Measurements from ENCODE around the gene IQUB.

Gene IQUB

DNA sequence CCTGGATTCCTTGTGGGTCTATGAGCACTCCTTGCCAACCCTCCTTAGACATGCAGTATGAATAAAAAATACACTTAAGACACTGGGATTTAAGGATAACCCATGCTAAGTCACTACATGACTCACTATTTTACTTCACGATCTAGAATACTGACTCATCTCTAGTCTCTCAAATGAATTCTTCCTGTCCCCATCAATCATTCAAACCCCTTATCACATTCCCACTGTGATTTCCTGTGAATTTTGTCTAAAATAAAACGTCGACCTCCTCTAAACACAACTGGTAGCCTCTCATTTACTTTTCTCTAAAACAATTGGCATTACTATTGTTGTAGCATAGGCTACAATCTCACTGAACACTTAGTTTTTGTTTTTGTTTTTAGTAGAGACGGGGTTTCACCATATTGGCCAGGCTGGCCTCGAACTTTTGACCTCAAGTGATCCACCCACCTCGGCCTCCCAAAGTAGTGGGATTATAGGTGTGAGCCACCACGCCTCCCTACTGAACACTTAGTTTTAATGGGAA, 3.9 kb upstream of the IQUB start:
- Histone ChIP-seq H2AFZ (ENCODE audit: low read length) (no peak overlapping the region), H3K79me2 (ENCODE audit: insufficient read depth, low read length) (no peaks in the 10 kb centered on the region), H4K20me1 (ENCODE audit: insufficient read depth, low read length, poor library complexity, severe bottlenecking) (peaks cover 3% of the 10 kb centered on the region), H3K4me1 (ENCODE audit: insufficient read depth, low read length, poor library complexity, severe bottlenecking) (no peaks in the 10 kb centered on the region), H3K9me3 (ENCODE audit: insufficient read depth, low read depth, low read length) (no peaks in the 10 kb centered on the region), H3K9ac (ENCODE audit: low read depth, low read length, poor library complexity, severe bottlenecking) (no peak overlapping the region), H3K9me2 (replicated peaks; ENCODE audit: low read depth, low read length) (no peaks in the 10 kb centered on the region), H3F3A (ENCODE audit: low read depth) (no peaks in the 10 kb centered on the region), H3K36me3 (ENCODE audit: insufficient read depth, low read length) (peaks cover 5% of the 10 kb centered on the region; the same call in 1 of the 2 replicates), H3K27me3 (ENCODE audit: insufficient read depth, low read length, poor library complexity, severe bottlenecking) (no peaks in the 10 kb centered on the region), H3K4me2 (ENCODE audit: low read depth, low read length, poor library complexity, severe bottlenecking) (no peak overlapping the region), H3K4me3 (ENCODE audit: low read length, poor library complexity, severe bottlenecking) (no peak overlapping the region)
- TF ChIP-seq EZH2phosphoT487 (IDR thresholded peaks at IDR 0.05; ENCODE audit: borderline replicate concordance), result no peak
- TF ChIP-seq, protein P1, sequence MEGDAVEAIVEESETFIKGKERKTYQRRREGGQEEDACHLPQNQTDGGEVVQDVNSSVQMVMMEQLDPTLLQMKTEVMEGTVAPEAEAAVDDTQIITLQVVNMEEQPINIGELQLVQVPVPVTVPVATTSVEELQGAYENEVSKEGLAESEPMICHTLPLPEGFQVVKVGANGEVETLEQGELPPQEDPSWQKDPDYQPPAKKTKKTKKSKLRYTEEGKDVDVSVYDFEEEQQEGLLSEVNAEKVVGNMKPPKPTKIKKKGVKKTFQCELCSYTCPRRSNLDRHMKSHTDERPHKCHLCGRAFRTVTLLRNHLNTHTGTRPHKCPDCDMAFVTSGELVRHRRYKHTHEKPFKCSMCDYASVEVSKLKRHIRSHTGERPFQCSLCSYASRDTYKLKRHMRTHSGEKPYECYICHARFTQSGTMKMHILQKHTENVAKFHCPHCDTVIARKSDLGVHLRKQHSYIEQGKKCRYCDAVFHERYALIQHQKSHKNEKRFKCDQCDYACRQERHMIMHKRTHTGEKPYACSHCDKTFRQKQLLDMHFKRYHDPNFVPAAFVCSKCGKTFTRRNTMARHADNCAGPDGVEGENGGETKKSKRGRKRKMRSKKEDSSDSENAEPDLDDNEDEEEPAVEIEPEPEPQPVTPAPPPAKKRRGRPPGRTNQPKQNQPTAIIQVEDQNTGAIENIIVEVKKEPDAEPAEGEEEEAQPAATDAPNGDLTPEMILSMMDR (conservative IDR thresholded peaks at IDR 0.05; ENCODE audit: low read length), result no peak

DNA sequence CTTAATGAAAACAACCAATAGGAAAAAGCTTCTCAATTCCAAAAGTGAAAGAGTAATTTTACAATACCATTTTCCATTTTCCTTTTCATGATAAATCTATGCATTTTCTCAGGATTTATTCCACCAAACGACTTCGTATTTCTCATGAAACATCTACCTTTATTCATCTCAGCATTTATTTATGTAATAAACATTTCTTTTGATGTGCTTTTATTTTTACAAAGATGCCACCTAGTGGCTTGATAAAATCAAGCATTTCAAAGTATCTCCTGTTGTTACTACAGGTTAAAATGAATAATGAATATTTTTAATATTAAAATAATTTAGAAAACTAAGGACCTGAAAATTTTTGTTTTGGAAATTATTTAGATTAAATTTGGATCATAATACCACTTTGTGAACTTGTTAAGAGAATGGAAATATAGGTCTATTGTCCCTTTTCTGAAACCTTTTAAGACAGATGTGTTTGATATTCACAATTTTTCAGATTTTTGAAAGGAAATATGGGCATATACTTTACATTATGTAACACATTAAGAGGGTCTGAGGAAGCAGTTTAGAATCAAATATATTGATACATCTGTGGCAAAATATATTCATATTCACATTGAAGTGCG, 2.7 kb upstream of the IQUB start:
- Histone ChIP-seq H2AFZ (ENCODE audit: low read length) (no peak overlapping the region), H3K36me3 (ENCODE audit: insufficient read depth, low read length) (peaks cover 5% of the 10 kb centered on the region; the same call in 1 of the 2 replicates), H3K4me2 (ENCODE audit: low read depth, low read length, poor library complexity, severe bottlenecking) (no peak overlapping the region), H3K27me3 (ENCODE audit: insufficient read depth, low read length, poor library complexity, severe bottlenecking) (no peaks in the 10 kb centered on the region), H3K4me3 (ENCODE audit: low read length, poor library complexity, severe bottlenecking) (no peak overlapping the region), H3K4me1 (ENCODE audit: insufficient read depth, low read length, poor library complexity, severe bottlenecking) (no peaks in the 10 kb centered on the region), H4K20me1 (ENCODE audit: insufficient read depth, low read length, poor library complexity, severe bottlenecking) (peaks cover 3% of the 10 kb centered on the region), H3K79me2 (ENCODE audit: insufficient read depth, low read length) (no peaks in the 10 kb centered on the region), H3K9me2 (replicated peaks; ENCODE audit: low read depth, low read length) (no peaks in the 10 kb centered on the region), H3F3A (ENCODE audit: low read depth) (no peaks in the 10 kb centered on the region), H3K9ac (ENCODE audit: low read depth, low read length, poor library complexity, severe bottlenecking) (no peak overlapping the region), H3K9me3 (ENCODE audit: insufficient read depth, low read depth, low read length) (no peaks in the 10 kb centered on the region)
- TF ChIP-seq EZH2phosphoT487 (IDR thresholded peaks at IDR 0.05; ENCODE audit: borderline replicate concordance), result no peak
- TF ChIP-seq, protein P1 (conservative IDR thresholded peaks at IDR 0.05; ENCODE audit: low read length), result peak; percentile 54

DNA sequence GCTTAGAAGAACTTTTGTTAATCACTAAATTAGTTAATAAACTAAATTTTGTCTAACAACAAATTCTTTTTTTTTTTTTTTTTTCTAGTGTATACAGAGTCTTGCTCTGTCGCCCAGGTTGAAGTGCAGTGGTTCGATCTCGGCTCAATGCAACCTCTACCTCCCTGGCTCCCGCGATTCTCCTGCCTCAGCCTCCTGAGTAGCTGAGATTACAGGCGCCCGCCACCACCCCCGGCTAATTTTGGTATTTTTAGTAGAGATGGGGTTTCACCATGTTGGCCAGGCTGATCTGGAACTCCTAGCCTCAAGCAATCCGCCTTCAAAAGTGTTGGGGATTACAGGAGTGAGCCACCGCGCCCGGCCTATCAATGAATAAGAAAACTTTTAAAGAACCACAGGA, 1.1 kb upstream of the IQUB start:
- Histone ChIP-seq H2AFZ (ENCODE audit: low read length) (peak overlapping the region; percentile 76), H3K9ac (ENCODE audit: low read depth, low read length, poor library complexity, severe bottlenecking) (no peak overlapping the region), H3K9me2 (replicated peaks; ENCODE audit: low read depth, low read length) (no peaks in the 10 kb centered on the region), H4K20me1 (ENCODE audit: insufficient read depth, low read length, poor library complexity, severe bottlenecking) (peaks cover 3% of the 10 kb centered on the region), H3K4me3 (ENCODE audit: low read length, poor library complexity, severe bottlenecking) (peak overlapping the region; percentile 77), H3K27me3 (ENCODE audit: insufficient read depth, low read length, poor library complexity, severe bottlenecking) (no peaks in the 10 kb centered on the region), H3F3A (ENCODE audit: low read depth) (no peaks in the 10 kb centered on the region), H3K4me1 (ENCODE audit: insufficient read depth, low read length, poor library complexity, severe bottlenecking) (no peaks in the 10 kb centered on the region), H3K36me3 (ENCODE audit: insufficient read depth, low read length) (no peaks in the 10 kb centered on the region), H3K9me3 (ENCODE audit: insufficient read depth, low read depth, low read length) (no peaks in the 10 kb centered on the region), H3K79me2 (ENCODE audit: insufficient read depth, low read length) (no peaks in the 10 kb centered on the region), H3K4me2 (ENCODE audit: low read depth, low read length, poor library complexity, severe bottlenecking) (peak overlapping the region; percentile 64)
- TF ChIP-seq EZH2phosphoT487 (IDR thresholded peaks at IDR 0.05; ENCODE audit: borderline replicate concordance), result no peak
- TF ChIP-seq, protein P1 (conservative IDR thresholded peaks at IDR 0.05; ENCODE audit: low read length), result no peak
